ENCODE measurements around the gene FRS3. TPM values are rescaled to one million over a fixed set of nuclear protein-coding genes. Genes with fewer than 3 reads are reported as not detected.

The FRS3 gene
- total RNA-seq, 2 donors from 2014 or later: 2.6 to 3.4 TPM

GRCh38 chr6:41724228-41724580, 55.5 kb downstream of the FRS3 start:
- H3K27me3 ChIP-seq: no peaks in the 10 kb centered on the region
- H3K27ac ChIP-seq: peak overlapping the region; percentile 76 to 80
- no peaks in the 10 kb centered on the region for H3K9me3 ChIP-seq
- H3K4me3 ChIP-seq: peak overlapping the region in 1 of 2 donors; percentile 1
- DNase-seq (ENCODE audit: low spot score): no peak
- TF ChIP-seq CTCF (IDR thresholded peaks at IDR 0.05): no peak
- H3K4me1 ChIP-seq: peaks cover 0 to 98% of the 10 kb centered on the region in 2 donors
- H3K36me3 ChIP-seq: no peaks in the 10 kb centered on the region

GRCh38 chr6:41723530-41724227, 56.0 kb downstream of the FRS3 start:
- H3K4me1 ChIP-seq: peaks cover 0 to 98% of the 10 kb centered on the region in 2 donors
- H3K27me3 ChIP-seq: no peaks in the 10 kb centered on the region
- TF ChIP-seq CTCF (IDR thresholded peaks at IDR 0.05): no peak
- DNase-seq (ENCODE audit: low spot score): peak; percentile 85
- H3K4me3 ChIP-seq: peak overlapping the region in 1 of 2 donors; percentile 1
- H3K9me3 ChIP-seq: no peaks in the 10 kb centered on the region
- no peaks in the 10 kb centered on the region for H3K36me3 ChIP-seq
- H3K27ac ChIP-seq: peak overlapping the region; percentile 76 to 80

- Histone ChIP-seq H3K4me1 (peaks cover 0 to 98% of the 10 kb centered on the region in 2 donors), H3K4me3 (no peak overlapping the region), H3K9me3 (no peaks in the 10 kb centered on the region), H3K27me3 (no peaks in the 10 kb centered on the region), H3K27ac (peak overlapping the region; percentile 76 to 80), H3K36me3 (no peaks in the 10 kb centered on the region)
- DNase-seq (ENCODE audit: low spot score): no peak
- no peak for TF ChIP-seq CTCF (IDR thresholded peaks at IDR 0.05)
These were observed 56.7 kb downstream of the FRS3 start for GRCh38 chr6:41722969-41723529.

- peak overlapping the region; percentile 14 to 56 for H3K27ac ChIP-seq
- H3K4me1 ChIP-seq: peaks cover 0 to 98% of the 10 kb centered on the region in 2 donors
- H3K9me3 ChIP-seq: no peaks in the 10 kb centered on the region
- no peak for DNase-seq (ENCODE audit: low spot score)
- no peaks in the 10 kb centered on the region for H3K36me3 ChIP-seq
- H3K4me3 ChIP-seq: no peak overlapping the region
- no peaks in the 10 kb centered on the region for H3K27me3 ChIP-seq
- TF ChIP-seq CTCF (IDR thresholded peaks at IDR 0.05): no peak
These were observed 58.3 kb downstream of the FRS3 start for GRCh38 chr6:41721414-41721813.

- H3K9me3 ChIP-seq: no peaks in the 10 kb centered on the region
- TF ChIP-seq CTCF (IDR thresholded peaks at IDR 0.05): no peak
- no peaks in the 10 kb centered on the region for H3K27me3 ChIP-seq
- no peaks in the 10 kb centered on the region for H3K36me3 ChIP-seq
- H3K27ac ChIP-seq: peak overlapping the region; percentile 14 to 56
- DNase-seq (ENCODE audit: low spot score): no peak
- H3K4me3 ChIP-seq: no peak overlapping the region
- peaks cover 0 to 98% of the 10 kb centered on the region in 2 donors for H3K4me1 ChIP-seq
These were observed 58.9 kb downstream of the FRS3 start for GRCh38 chr6:41720783-41721182.

Measured in right atrium auricular region (tissue), 2 donors.